Measurements from ENCODE around the gene PBX1. TPM values are rescaled to one million over a fixed set of nuclear protein-coding genes. Genes with fewer than 3 reads are reported as not detected.
A peak's percentile ranks its signal among the peaks of the same experiment; 100 is the strongest.

PBX1 gene
- total and polyA plus RNA-seq, 2 experiments from 2014 or later = 9.7 to 38.8 TPM

- H3K9me3 ChIP-seq (ENCODE audit: low read depth) = no peaks in the 10 kb centered on the region
- TF ChIP-seq EZH2phosphoT487 (IDR thresholded peaks at IDR 0.05; ENCODE audit: insufficient read depth, low read depth) = no peak
- TF ChIP-seq EZH2 (IDR thresholded peaks at IDR 0.05; ENCODE audit: insufficient read depth, poor library complexity, severe bottlenecking) = no peak
- H3K4me3 ChIP-seq = no peak overlapping the region
- H3K9ac ChIP-seq = no peak overlapping the region
- in situ Hi-C loops (cut with MboI) = loop anchor here (25.0 kb wide), 1 partner anchor 1266 kb away; no protein-coding TSS in a partner anchor
- H3K4me1 ChIP-seq (ENCODE audit: insufficient read depth) = no peaks in the 10 kb centered on the region
- H3K27ac ChIP-seq = no peak overlapping the region
- no peaks in the 10 kb centered on the region for H3K9me2 ChIP-seq (ENCODE audit: insufficient read depth)
- H3F3A ChIP-seq (ENCODE audit: insufficient read depth) = no peaks in the 10 kb centered on the region
- H3K27me3 ChIP-seq (replicated peaks; ENCODE audit: insufficient read depth) = no peaks in the 10 kb centered on the region
- DNase-seq = no peak
- 95 to 96% methylated on average over 5 of the region's 5 CpGs for WGBS, 2 experiments (ENCODE audit: low coverage in 1 of 2, low lambda C conversion rate in 2 of 2, missing lambda C conversion rate in 2 of 2)
- H3K4me2 ChIP-seq (ENCODE audit: unreplicated experiment) = no peak overlapping the region
- H3K36me3 ChIP-seq (ENCODE audit: low read depth) = peaks cover 14% of the 10 kb centered on the region; the same call in 1 of the 2 replicates
- no peak overlapping the region for H2AFZ ChIP-seq
- H3K79me2 ChIP-seq (ENCODE audit: insufficient read depth) = no peaks in the 10 kb centered on the region
- no peaks in the 10 kb centered on the region for H4K20me1 ChIP-seq (ENCODE audit: insufficient read depth)
These were observed 244.4 kb downstream of the PBX1 start for GRCh38 chr1:164803366-164803765.

GRCh38 chr1:164804366-164804765, 245.4 kb downstream of the PBX1 start:
- DNase-seq = peak; percentile 35
- Histone ChIP-seq H3K9me2 (ENCODE audit: insufficient read depth) (no peaks in the 10 kb centered on the region), H3K9ac (no peak overlapping the region), H3K36me3 (ENCODE audit: low read depth) (peaks cover 22% of the 10 kb centered on the region; the same call in 1 of the 2 replicates), H3F3A (ENCODE audit: insufficient read depth) (no peaks in the 10 kb centered on the region), H3K4me3 (no peak overlapping the region), H2AFZ (no peak overlapping the region), H3K4me1 (ENCODE audit: insufficient read depth) (no peaks in the 10 kb centered on the region), H3K27ac (no peak overlapping the region), H4K20me1 (ENCODE audit: insufficient read depth) (no peaks in the 10 kb centered on the region), H3K4me2 (ENCODE audit: unreplicated experiment) (no peak overlapping the region), H3K79me2 (ENCODE audit: insufficient read depth) (no peaks in the 10 kb centered on the region), H3K9me3 (ENCODE audit: low read depth) (no peaks in the 10 kb centered on the region), H3K27me3 (replicated peaks; ENCODE audit: insufficient read depth) (no peaks in the 10 kb centered on the region)
- in situ Hi-C loops (cut with MboI) = loop anchor here (25.0 kb wide), 1 partner anchor 1267 kb away; no protein-coding TSS in a partner anchor
- WGBS, 2 experiments (ENCODE audit: low coverage in 1 of 2, low lambda C conversion rate in 2 of 2, missing lambda C conversion rate in 2 of 2) = 65 to 72% methylated on average over 2 of the region's 2 CpGs
- TF ChIP-seq EZH2 (IDR thresholded peaks at IDR 0.05; ENCODE audit: insufficient read depth, poor library complexity, severe bottlenecking) (no peak), EZH2phosphoT487 (IDR thresholded peaks at IDR 0.05; ENCODE audit: insufficient read depth, low read depth) (no peak)

DNA sequence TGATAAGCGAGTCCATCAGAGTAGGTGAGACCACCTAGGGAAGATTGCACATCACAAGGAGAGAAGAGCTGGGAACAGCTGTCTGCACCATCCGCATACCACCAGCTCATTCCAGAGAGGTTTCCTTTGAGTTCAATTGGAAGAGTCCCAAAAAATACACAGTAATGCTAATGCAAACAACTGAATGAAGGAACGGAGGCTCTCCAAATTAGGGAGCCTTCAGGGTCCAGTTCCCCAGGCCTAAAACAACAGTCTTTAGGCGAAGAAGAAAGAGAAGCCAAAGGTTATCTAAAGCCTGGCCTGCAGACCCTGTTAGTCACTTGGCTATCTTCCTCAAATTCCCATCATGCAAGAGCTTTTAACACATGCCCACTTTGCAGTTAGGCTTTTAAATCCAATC, 246.4 kb downstream of the PBX1 start:
- in situ Hi-C loops (cut with MboI) = loop anchor here (25.0 kb wide), 1 partner anchor 1268 kb away; no protein-coding TSS in a partner anchor
- no peak overlapping the region for H2AFZ ChIP-seq
- no peak for TF ChIP-seq EZH2phosphoT487 (IDR thresholded peaks at IDR 0.05; ENCODE audit: insufficient read depth, low read depth)
- no peak for TF ChIP-seq EZH2 (IDR thresholded peaks at IDR 0.05; ENCODE audit: insufficient read depth, poor library complexity, severe bottlenecking)
- H3K36me3 ChIP-seq (ENCODE audit: low read depth) = peaks cover 29% of the 10 kb centered on the region; the same call in 1 of the 2 replicates
- no peaks in the 10 kb centered on the region for H3K27me3 ChIP-seq (replicated peaks; ENCODE audit: insufficient read depth)
- H3K9me3 ChIP-seq (ENCODE audit: low read depth) = no peaks in the 10 kb centered on the region
- H3K4me2 ChIP-seq (ENCODE audit: unreplicated experiment) = no peak overlapping the region
- no peaks in the 10 kb centered on the region for H4K20me1 ChIP-seq (ENCODE audit: insufficient read depth)
- H3K9ac ChIP-seq = no peak overlapping the region
- no peaks in the 10 kb centered on the region for H3K4me1 ChIP-seq (ENCODE audit: insufficient read depth)
- no peaks in the 10 kb centered on the region for H3K9me2 ChIP-seq (ENCODE audit: insufficient read depth)
- H3K79me2 ChIP-seq (ENCODE audit: insufficient read depth) = no peaks in the 10 kb centered on the region
- 96 to 98% methylated on average over 4 of the region's 4 CpGs for WGBS, 2 experiments (ENCODE audit: low coverage in 1 of 2, low lambda C conversion rate in 2 of 2, missing lambda C conversion rate in 2 of 2)
- no peak overlapping the region for H3K27ac ChIP-seq
- H3F3A ChIP-seq (ENCODE audit: insufficient read depth) = no peaks in the 10 kb centered on the region
- no peak for DNase-seq
- no peak overlapping the region for H3K4me3 ChIP-seq

DNA sequence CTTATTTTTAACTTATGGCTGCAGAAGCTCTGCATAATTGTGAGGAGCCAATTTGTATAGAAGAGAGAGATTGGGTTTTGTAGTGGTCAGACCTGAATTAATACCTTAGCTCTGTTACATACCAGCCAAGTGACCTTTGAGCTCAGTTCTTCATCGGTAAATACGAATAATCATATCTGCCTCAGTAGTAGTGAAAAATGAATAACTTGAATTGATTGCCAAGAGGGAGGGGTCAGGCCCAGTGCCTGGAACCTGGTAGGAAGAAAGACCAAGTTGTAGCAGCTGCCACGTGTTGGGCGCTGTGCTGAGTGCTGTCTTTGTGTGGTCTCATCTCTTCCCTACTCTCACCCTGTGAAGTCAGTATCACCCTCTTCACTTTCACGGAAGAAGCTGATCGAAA, 247.5 kb downstream of the PBX1 start:
- TF ChIP-seq EZH2 (IDR thresholded peaks at IDR 0.05; ENCODE audit: insufficient read depth, poor library complexity, severe bottlenecking) = no peak
- no peaks in the 10 kb centered on the region for H3K9me2 ChIP-seq (ENCODE audit: insufficient read depth)
- H3F3A ChIP-seq (ENCODE audit: insufficient read depth) = no peaks in the 10 kb centered on the region
- H3K9ac ChIP-seq = no peak overlapping the region
- no peak overlapping the region for H3K4me2 ChIP-seq (ENCODE audit: unreplicated experiment)
- no peaks in the 10 kb centered on the region for H3K9me3 ChIP-seq (ENCODE audit: low read depth)
- no peak overlapping the region for H3K4me3 ChIP-seq
- no peaks in the 10 kb centered on the region for H4K20me1 ChIP-seq (ENCODE audit: insufficient read depth)
- DNase-seq = no peak
- no peak overlapping the region for H3K27ac ChIP-seq
- in situ Hi-C loops (cut with MboI) = loop anchor here (25.0 kb wide), 1 partner anchor 1269 kb away; no protein-coding TSS in a partner anchor
- H2AFZ ChIP-seq = no peak overlapping the region
- H3K4me1 ChIP-seq (ENCODE audit: insufficient read depth) = no peaks in the 10 kb centered on the region
- H3K36me3 ChIP-seq (ENCODE audit: low read depth) = peaks cover 25% of the 10 kb centered on the region
- WGBS, 2 experiments (ENCODE audit: low coverage in 1 of 2, low lambda C conversion rate in 2 of 2, missing lambda C conversion rate in 2 of 2) = 72 to 75% methylated on average over 6 of the region's 6 CpGs
- no peaks in the 10 kb centered on the region for H3K79me2 ChIP-seq (ENCODE audit: insufficient read depth)
- no peaks in the 10 kb centered on the region for H3K27me3 ChIP-seq (replicated peaks; ENCODE audit: insufficient read depth)
